ENCODE data around the gene ADK. TPM values are rescaled to one million over a fixed set of nuclear protein-coding genes. Genes with fewer than 3 reads are reported as not detected.

Gene ADK
- total and polyA plus RNA-seq, 2 of the 4 experiments (the other 2 are of a cell fraction): 30.6 to 40.9 TPM

DNA sequence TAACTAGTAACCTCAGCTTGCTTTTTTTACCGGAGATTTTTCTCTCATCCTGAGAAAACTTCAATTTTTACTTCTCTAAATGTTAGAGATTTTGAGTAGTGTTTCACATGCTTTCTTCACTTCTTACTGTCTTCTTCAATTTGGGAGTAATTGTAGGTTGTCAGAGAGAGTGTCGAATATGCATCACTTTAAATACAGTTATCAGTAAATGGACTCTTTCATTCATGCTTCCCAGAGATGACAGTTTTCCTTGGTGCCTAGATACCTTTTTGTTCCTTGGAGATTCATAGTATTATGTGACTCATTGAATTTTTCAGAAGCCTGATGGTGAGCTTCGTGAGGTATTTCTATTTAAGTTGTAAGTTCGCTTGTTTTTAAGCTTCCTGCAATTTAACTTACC, 169.7 kb downstream of the ADK start:
- ChIA-PET POLR2A (ENCODE audit: unreplicated experiment) (no interaction called here), CTCF (interaction anchor here (0.5 kb wide), 1 partner anchor 43 kb away, joined by 3 read pairs; no protein-coding TSS in a partner anchor)
- DNase-seq: no peak
- no peak for ATAC-seq (ENCODE audit: low read depth)
- Histone ChIP-seq H3K14ac (replicated peaks; ENCODE audit: low read depth, low read length) (no peak overlapping the region), H2BK5ac (ENCODE audit: low read depth, low read length, poor library complexity, severe bottlenecking) (no peak overlapping the region), H3K4me3 (ENCODE audit: insufficient read depth, low read depth, low read length) (no peak overlapping the region), H4K20me1 (ENCODE audit: insufficient read depth, low read length) (no peaks in the 10 kb centered on the region), H3K9me3 (ENCODE audit: control insufficient read depth, insufficient read depth, low read length) (no peaks in the 10 kb centered on the region), H2AK5ac (ENCODE audit: low read depth, low read length) (no peak overlapping the region), H3K18ac (ENCODE audit: low read depth, low read length) (no peak overlapping the region), H3K4ac (ENCODE audit: low read depth, low read length) (no peak overlapping the region), H2BK15ac (ENCODE audit: low read depth, low read length) (no peak overlapping the region), H3K9ac (ENCODE audit: low read depth, low read length) (no peak overlapping the region), H3K9me1 (ENCODE audit: insufficient read depth, low read length) (0 out of 2 replicates have a peak, but pooled peaks cover 2% of the 10 kb centered on the region), H3K4me1 (ENCODE audit: control insufficient read depth, insufficient read depth, low read length) (no peaks in the 10 kb centered on the region), H3K56ac (ENCODE audit: extremely low read depth, insufficient read depth, low read length) (no peak overlapping the region), H2BK120ac (ENCODE audit: low read depth, low read length) (no peak overlapping the region), H3K36me3 (ENCODE audit: control insufficient read depth, insufficient read depth, low read length) (0 out of 2 replicates have a peak, but pooled peaks cover 1% of the 10 kb centered on the region), H3K27ac (ENCODE audit: insufficient read depth, low read length) (no peak overlapping the region), H2AFZ (replicated peaks; ENCODE audit: low read length, poor library complexity) (no peak overlapping the region), H3K79me1 (ENCODE audit: low read depth in 1 of 2, low read length in 2 of 2) (peaks cover 6 to 8% of the 10 kb centered on the region in 2 experiments), H2BK20ac (ENCODE audit: low read depth, low read length) (no peak overlapping the region), H3K27me3 (ENCODE audit: control insufficient read depth, insufficient read depth, low read length) (no peaks in the 10 kb centered on the region), H3K4me2 (ENCODE audit: low read depth, low read length) (no peak overlapping the region), H4K5ac (ENCODE audit: low read depth, low read length) (no peak overlapping the region), H4K8ac (ENCODE audit: low read depth in 2 of 2, low read length in 2 of 2) (no peak overlapping the region), H2AK9ac (replicated peaks; ENCODE audit: low read depth, low read length, poor library complexity) (no peak overlapping the region), H3K23ac (ENCODE audit: low read depth, low read length) (no peak overlapping the region), H4K91ac (ENCODE audit: insufficient read depth, low read depth, low read length) (no peak overlapping the region)
- in situ Hi-C loops (cut with MboI; ENCODE audit: low sequenced_read_pairs): no loop called here
- WGBS, 2 experiments (ENCODE audit: extremely low coverage in 2 of 2, insufficient read length in 1 of 2): no CpG with 5 or more reads among the region's 4 CpGs
- intact Hi-C loops (cut with micrococcal nuclease): loop anchor here (5.0 kb wide), 1 partner anchor 57 kb away; no protein-coding TSS in a partner anchor
- TF ChIP-seq RCOR1 (IDR thresholded peaks at IDR 0.05; ENCODE audit: insufficient replicate concordance, low read length) (no peak), CEBPB (IDR thresholded peaks at IDR 0.05; ENCODE audit: low read depth, low read length) (no peak), SMC3 (IDR thresholded peaks at IDR 0.05; ENCODE audit: low read depth, low read length) (no peak), MAZ (IDR thresholded peaks at IDR 0.05; ENCODE audit: borderline replicate concordance, low read depth, low read length) (no peak)
- no TSS peak for BruUV-seq (replicated peaks)
- dilution Hi-C loops (cut with HindIII; ENCODE audit: low sequenced_read_pairs, unreplicated experiment): no loop called here

All from IMR-90 (cell line).